Peyer's patch (tissue), 4 donors: ENCODE data around the gene KLF13. TPM values are rescaled to one million over a fixed set of nuclear protein-coding genes. Genes with fewer than 3 reads are reported as not detected.

Source experiments
- DNase-seq, 3 donors: peaks; one replicate each; pipeline ENCODE4 v3.0.0-alpha.2; 2017 to 2019
- H3K27ac ChIP-seq, 4 donors: fragments of 200-600 bp; sonication (generic); one replicate each; pipeline ENCODE4 v1.5.1; 2016 to 2019
- H3K27me3 ChIP-seq, 2 donors: fragments of 200-600 bp; sonication (generic); one replicate each; pipeline ENCODE4 v1.5.1; 2019
- H3K36me3 ChIP-seq, 3 donors: fragments of 200-600 bp; sonication (generic); one replicate each; pipeline ENCODE4 v1.5.1; 2016 to 2019
- H3K4me1 ChIP-seq, 4 donors: fragments of 200-600 bp; sonication (generic); one replicate each; pipeline ENCODE4 v1.5.1; 2016 to 2019
- H3K4me3 ChIP-seq, 4 donors: fragments of 200-600 bp; sonication (generic); 1 replicate in 3 of 4; 2 replicates in 1 of 4; pipeline ENCODE4 v1.5.1; 2016 to 2019; ENCODE audit warnings: mild to moderate bottlenecking in 1 of 4
- H3K9me3 ChIP-seq, 4 donors: fragments of 200-600 bp; sonication (generic); one replicate each; pipeline ENCODE4 v1.5.1; 2016 to 2019; ENCODE audit warnings: mild to moderate bottlenecking in 1 of 4
- POLR2A ChIP-seq, 2 donors: fragments of 450-650 bp; IDR thresholded peaks; one replicate each; pipeline ENCODE4 v1.5.1; 2017; ENCODE audit warnings: antibody characterized with exemption in 2 of 2, mild to moderate bottlenecking in 2 of 2, moderate library complexity in 2 of 2
- total RNA-seq, 4 donors: library from RNA; depleted of rRNA; stranded (reverse); fragments of >200 nt; gene quantifications; one replicate each; pipeline ENCODE4 v1.1.0, GENCODE V29; 2016
- TF ChIP-seq, protein P1 (sequence below), 6 experiments: fragments of 450-650 bp in 4 of 6; fragments of 200-600 bp in 2 of 6; sonication (generic) in 1 of 6; IDR thresholded peaks; one replicate each; pipeline ENCODE4 v1.5.1; 2017 to 2019; ENCODE audit warnings: antibody characterized with exemption in 6 of 6, mild to moderate bottlenecking in 3 of 6, moderate library complexity in 1 of 6

The KLF13 gene
- total RNA-seq, 4 donors from 2014 or later, result 51.2 to 80.4 (median 75.6) TPM

- Histone ChIP-seq H3K4me1 (peaks cover 0 to 25% (median 6%) of the 10 kb centered on the region in 4 donors), H3K27me3 (no peaks in the 10 kb centered on the region), H3K36me3 (no peaks in the 10 kb centered on the region), H3K27ac (no peak overlapping the region), H3K4me3 (no peak overlapping the region), H3K9me3 (no peaks in the 10 kb centered on the region)
- TF ChIP-seq, protein P1, sequence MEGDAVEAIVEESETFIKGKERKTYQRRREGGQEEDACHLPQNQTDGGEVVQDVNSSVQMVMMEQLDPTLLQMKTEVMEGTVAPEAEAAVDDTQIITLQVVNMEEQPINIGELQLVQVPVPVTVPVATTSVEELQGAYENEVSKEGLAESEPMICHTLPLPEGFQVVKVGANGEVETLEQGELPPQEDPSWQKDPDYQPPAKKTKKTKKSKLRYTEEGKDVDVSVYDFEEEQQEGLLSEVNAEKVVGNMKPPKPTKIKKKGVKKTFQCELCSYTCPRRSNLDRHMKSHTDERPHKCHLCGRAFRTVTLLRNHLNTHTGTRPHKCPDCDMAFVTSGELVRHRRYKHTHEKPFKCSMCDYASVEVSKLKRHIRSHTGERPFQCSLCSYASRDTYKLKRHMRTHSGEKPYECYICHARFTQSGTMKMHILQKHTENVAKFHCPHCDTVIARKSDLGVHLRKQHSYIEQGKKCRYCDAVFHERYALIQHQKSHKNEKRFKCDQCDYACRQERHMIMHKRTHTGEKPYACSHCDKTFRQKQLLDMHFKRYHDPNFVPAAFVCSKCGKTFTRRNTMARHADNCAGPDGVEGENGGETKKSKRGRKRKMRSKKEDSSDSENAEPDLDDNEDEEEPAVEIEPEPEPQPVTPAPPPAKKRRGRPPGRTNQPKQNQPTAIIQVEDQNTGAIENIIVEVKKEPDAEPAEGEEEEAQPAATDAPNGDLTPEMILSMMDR (IDR thresholded peaks at IDR 0.05), result no peak
- no peak for TF ChIP-seq POLR2A (IDR thresholded peaks at IDR 0.05)
- no peak for DNase-seq
Observed at GRCh38 chr15:31401282-31401681, 74.6 kb downstream of the KLF13 start.

GRCh38 chr15:31402003-31402402, 75.4 kb downstream of the KLF13 start:
- no peak for TF ChIP-seq POLR2A (IDR thresholded peaks at IDR 0.05)
- TF ChIP-seq, protein P1 (IDR thresholded peaks at IDR 0.05), result no peak
- Histone ChIP-seq H3K36me3 (no peaks in the 10 kb centered on the region), H3K4me3 (no peak overlapping the region), H3K4me1 (peaks cover 0 to 22% (median 6%) of the 10 kb centered on the region in 4 donors), H3K27me3 (no peaks in the 10 kb centered on the region), H3K9me3 (no peaks in the 10 kb centered on the region), H3K27ac (peak overlapping the region in 1 of 4 donors; percentile 28)
- no peak for DNase-seq

DNA sequence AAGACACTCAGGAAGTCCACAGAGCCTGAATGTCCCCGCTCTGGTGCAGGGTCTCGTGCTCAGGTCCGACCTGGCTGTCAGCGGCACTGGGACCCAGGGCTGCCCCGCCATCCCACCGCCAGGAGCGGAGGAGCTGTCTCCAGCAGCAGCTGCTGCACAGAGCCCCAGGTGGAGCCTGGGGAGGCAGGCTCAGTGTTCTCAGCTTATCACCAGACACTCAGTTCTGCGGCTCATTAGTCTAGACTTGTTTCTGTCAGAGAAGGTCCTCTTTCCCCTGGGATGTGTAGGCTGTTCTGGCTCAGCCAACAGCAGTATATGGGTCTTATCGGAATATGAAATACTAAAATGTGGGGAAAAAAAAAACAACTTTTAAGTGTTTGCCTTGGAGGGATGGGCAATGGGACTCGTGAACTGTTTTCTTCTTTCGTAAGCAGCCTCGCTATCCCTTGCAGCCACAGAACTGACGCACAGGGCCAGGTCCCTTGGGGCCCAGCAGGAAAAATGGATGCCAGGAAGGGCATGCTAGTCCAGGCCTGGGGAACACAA, 75.9 kb downstream of the KLF13 start:
- no peaks in the 10 kb centered on the region for H3K27me3 ChIP-seq
- peak overlapping the region in 1 of 4 donors; percentile 28 for H3K27ac ChIP-seq

DNA sequence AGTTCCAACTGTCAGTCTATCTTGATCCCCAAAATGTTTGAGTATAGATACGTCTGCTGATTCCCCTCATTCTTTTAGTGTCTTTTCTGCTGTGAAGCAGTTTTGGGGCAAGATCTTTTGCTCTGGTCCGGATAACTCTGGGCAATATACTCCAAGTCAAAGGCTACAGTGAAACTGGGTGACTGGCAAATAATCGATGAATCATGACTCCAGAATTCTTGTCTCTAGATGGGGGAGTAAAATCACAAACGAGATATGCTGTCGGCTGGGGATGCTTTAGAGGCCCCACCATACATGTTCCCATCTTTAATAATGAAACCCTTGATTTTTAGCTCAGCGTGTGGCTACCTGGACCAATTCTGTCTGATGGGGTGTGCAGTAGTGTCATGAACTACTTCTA, 76.5 kb downstream of the KLF13 start:
- Histone ChIP-seq H3K9me3 (no peaks in the 10 kb centered on the region), H3K27ac (no peak overlapping the region), H3K4me1 (peaks cover 0 to 11% (median 3%) of the 10 kb centered on the region in 4 donors), H3K27me3 (no peaks in the 10 kb centered on the region), H3K4me3 (no peak overlapping the region), H3K36me3 (no peaks in the 10 kb centered on the region)
- TF ChIP-seq, protein P1 (IDR thresholded peaks at IDR 0.05), result no peak
- TF ChIP-seq POLR2A (IDR thresholded peaks at IDR 0.05), result no peak
- no peak for DNase-seq

More for the DNA sequence above, 75.9 kb downstream of the KLF13 start:
- Histone ChIP-seq H3K4me3 (no peak overlapping the region), H3K4me1 (peaks cover 0 to 16% (median 4%) of the 10 kb centered on the region in 4 donors), H3K9me3 (no peaks in the 10 kb centered on the region), H3K36me3 (no peaks in the 10 kb centered on the region)
- TF ChIP-seq, protein P1 (IDR thresholded peaks at IDR 0.05), result no peak
- TF ChIP-seq POLR2A (IDR thresholded peaks at IDR 0.05), result no peak
- no peak for DNase-seq

- Histone ChIP-seq H3K36me3 (no peaks in the 10 kb centered on the region), H3K9me3 (no peaks in the 10 kb centered on the region), H3K4me3 (no peak overlapping the region), H3K27ac (no peak overlapping the region), H3K4me1 (peaks cover 0 to 6% (median 1%) of the 10 kb centered on the region in 4 donors), H3K27me3 (no peaks in the 10 kb centered on the region)
- TF ChIP-seq, protein P1 (IDR thresholded peaks at IDR 0.05), result no peak
- DNase-seq, result no peak
Observed at GRCh38 chr15:31403606-31404005, 77.0 kb downstream of the KLF13 start.
